Panc1 (cell line): ENCODE measurements around the gene POLD1.
"Not testable (repeated sequence)": the region's sequence is repeated elsewhere in the genome, so short reads cannot be mapped to it uniquely, and the experiment has no call there.

Experiments
- CTCF ChIP-seq: fragments of 450-650 bp; IDR thresholded peaks from 2 replicates; pipeline ENCODE4 v1.5.1; 2017; ENCODE audit warnings: mild to moderate bottlenecking
- POLR2AphosphoS5 ChIP-seq: IDR thresholded peaks from 2 replicates; pipeline ENCODE4 v1.6.1; 2012; ENCODE audit warnings: mild to moderate bottlenecking, low read depth, low read length, moderate library complexity
- REST ChIP-seq, 2 experiments: IDR thresholded peaks; 2 replicates each; pipeline ENCODE4 v1.6.1; 2011 to 2012; ENCODE audit warnings: low read depth in 2 of 2, control low read depth in 1 of 2, low read length in 1 of 2, mild to moderate bottlenecking in 1 of 2, moderate library complexity in 1 of 2; ENCODE audit not compliant: insufficient read depth in 1 of 2
- SIN3A ChIP-seq: IDR thresholded peaks from 2 replicates; pipeline ENCODE4 v1.6.1; 2012; ENCODE audit warnings: low read depth, mild to moderate bottlenecking, low read length, moderate library complexity, borderline replicate concordance; ENCODE audit not compliant: insufficient read depth

GRCh38 chr19:50390295-50390694 lies 6.1 kb downstream of the POLD1 start:
- not testable (repeated sequence) for TF ChIP-seq CTCF; POLR2AphosphoS5; REST (IDR thresholded peaks at IDR 0.05; ENCODE audit: insufficient read depth in 1 of 2, low read depth in 2 of 2, low read length in 1 of 2); SIN3A
